HUES6 (cell line): ENCODE results near the gene LMF1.

Experiments
- H3K27ac ChIP-seq: 2 replicates; pipeline ENCODE4 v1.7.0; 2013; ENCODE audit warnings: low read depth, mild to moderate bottlenecking, low read length, inconsistent platforms
- H3K27me3 ChIP-seq: 2 replicates; pipeline ENCODE4 v1.6.1; 2013; ENCODE audit warnings: low read length; ENCODE audit not compliant: control insufficient read depth, insufficient read depth
- H3K36me3 ChIP-seq: 2 replicates; pipeline ENCODE4 v1.6.1; 2013; ENCODE audit warnings: low read length; ENCODE audit not compliant: control insufficient read depth, insufficient read depth
- H3K4me1 ChIP-seq: 2 replicates; pipeline ENCODE4 v1.6.1; 2013; ENCODE audit warnings: low read length; ENCODE audit not compliant: control insufficient read depth, insufficient read depth
- H3K4me3 ChIP-seq: 2 replicates; pipeline ENCODE4 v1.5.1; 2013; ENCODE audit warnings: low read depth, low read length
- H3K9ac ChIP-seq: one replicate; pipeline ENCODE4 v1.6.1; 2013; ENCODE audit warnings: mild to moderate bottlenecking, low read length
- H3K9me3 ChIP-seq: 2 replicates; pipeline ENCODE4 v1.6.1; 2013; ENCODE audit warnings: low read depth, low read length; ENCODE audit not compliant: control insufficient read depth, insufficient read depth

Gene LMF1

DNA sequence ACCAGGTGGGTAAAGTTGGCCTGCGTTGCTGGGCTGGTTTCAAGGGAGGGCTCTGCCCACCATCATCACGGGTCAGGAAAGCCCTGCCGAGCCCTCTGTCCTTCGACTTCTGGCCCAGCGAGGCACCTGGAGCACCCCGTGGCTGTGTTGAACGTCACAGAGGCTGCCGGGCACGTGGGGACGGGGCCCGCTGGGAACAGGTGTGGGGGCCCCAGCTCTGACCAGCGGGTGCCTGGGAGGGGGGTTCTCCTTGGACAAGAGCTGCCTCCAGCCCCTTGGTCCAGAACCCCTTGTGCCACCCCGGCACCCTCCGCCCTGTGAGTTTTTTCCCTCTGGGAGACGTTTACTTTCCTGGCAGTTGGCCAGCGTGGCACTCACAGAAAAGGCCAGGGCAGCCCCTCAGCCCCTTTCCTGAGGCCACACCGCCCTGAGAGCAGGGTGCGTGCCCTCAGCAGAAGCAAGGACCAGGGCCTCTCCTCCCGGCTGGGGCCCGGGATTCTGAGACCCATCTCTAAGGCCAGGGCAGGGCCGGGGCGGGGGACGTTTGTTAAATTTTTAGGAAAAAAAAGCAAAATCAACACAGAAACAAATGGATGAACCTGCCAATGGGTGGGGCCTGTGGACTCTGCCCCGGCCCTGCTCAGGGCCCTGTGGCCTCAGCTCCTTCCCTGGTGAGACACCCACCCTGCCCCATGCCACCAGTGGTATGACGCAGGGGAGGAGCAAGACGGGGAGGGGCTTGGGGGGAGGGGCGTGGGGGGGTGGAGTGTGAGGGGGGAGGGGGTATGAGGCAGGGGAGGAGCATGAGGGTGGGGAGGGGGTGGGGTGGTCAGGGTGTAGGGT, 139.0 kb downstream of the LMF1 start:
- H3K9me3 ChIP-seq = peaks cover 12% of the 10 kb centered on the region
- H3K4me1 ChIP-seq = no peaks in the 10 kb centered on the region
- H3K36me3 ChIP-seq = no peaks in the 10 kb centered on the region
- no peaks in the 10 kb centered on the region for H3K27me3 ChIP-seq
- H3K9ac ChIP-seq = no peak overlapping the region
- no peak overlapping the region for H3K4me3 ChIP-seq
- no peak overlapping the region for H3K27ac ChIP-seq

- H3K4me1 ChIP-seq = no peaks in the 10 kb centered on the region
- no peaks in the 10 kb centered on the region for H3K27me3 ChIP-seq
- H3K9ac ChIP-seq = no peak overlapping the region
- no peak overlapping the region for H3K27ac ChIP-seq
- no peak overlapping the region for H3K4me3 ChIP-seq
- peaks cover 6% of the 10 kb centered on the region for H3K9me3 ChIP-seq
- no peaks in the 10 kb centered on the region for H3K36me3 ChIP-seq
These were observed 139.8 kb downstream of the LMF1 start for GRCh38 chr16:830871-831570.

GRCh38 chr16:830107-830870, 140.5 kb downstream of the LMF1 start:
- no peaks in the 10 kb centered on the region for H3K36me3 ChIP-seq
- no peaks in the 10 kb centered on the region for H3K4me1 ChIP-seq
- no peak overlapping the region for H3K9ac ChIP-seq
- H3K4me3 ChIP-seq = no peak overlapping the region
- H3K9me3 ChIP-seq = no peaks in the 10 kb centered on the region
- no peak overlapping the region for H3K27ac ChIP-seq
- H3K27me3 ChIP-seq = no peaks in the 10 kb centered on the region

DNA sequence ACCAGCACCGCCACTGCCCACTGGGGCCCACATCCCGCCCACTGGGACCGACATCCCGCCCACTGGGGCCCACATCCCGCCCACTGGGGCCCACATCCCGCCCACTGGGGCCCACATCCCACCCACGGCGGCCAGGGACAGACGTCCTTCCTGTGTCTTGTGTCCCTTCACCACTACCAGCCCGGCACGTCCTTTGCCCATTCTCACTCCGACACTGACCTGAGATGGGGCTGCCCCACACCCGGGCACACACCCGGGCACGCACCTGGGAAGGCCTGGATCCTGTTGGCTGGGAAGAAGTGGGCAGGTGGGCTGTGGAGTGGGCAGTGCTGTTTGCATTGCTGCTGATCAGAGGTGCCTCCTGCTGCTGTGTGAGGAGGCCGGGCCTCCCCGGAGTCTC, 141.9 kb downstream of the LMF1 start:
- H3K9ac ChIP-seq = no peak overlapping the region
- H3K27me3 ChIP-seq = no peaks in the 10 kb centered on the region

DNA sequence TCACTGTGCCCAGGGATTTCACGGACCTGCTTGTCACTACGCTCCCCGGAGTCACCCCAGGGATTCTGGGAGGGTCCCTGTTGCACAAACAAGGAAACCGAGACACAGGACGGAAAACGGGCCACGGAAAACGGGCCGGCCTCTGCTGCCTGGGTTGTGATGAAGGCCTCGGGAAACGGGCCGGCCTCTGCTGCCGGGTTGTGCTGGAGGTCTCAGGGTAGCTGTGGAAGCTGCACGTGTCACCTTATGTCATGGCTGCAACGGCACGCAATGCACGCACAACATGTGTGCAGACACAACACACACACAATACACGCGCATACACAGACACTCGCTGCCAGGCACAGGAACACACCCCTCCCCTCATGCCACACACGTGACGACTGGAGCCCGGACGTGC, 143.3 kb downstream of the LMF1 start:
- no peaks in the 10 kb centered on the region for H3K9me3 ChIP-seq
- no peak overlapping the region for H3K4me3 ChIP-seq
- H3K27ac ChIP-seq = no peak overlapping the region
- no peaks in the 10 kb centered on the region for H3K36me3 ChIP-seq
- no peaks in the 10 kb centered on the region for H3K27me3 ChIP-seq
- no peaks in the 10 kb centered on the region for H3K4me1 ChIP-seq
- H3K9ac ChIP-seq = no peak overlapping the region

More for the DNA sequence above, 141.9 kb downstream of the LMF1 start:
- Histone ChIP-seq H3K27ac (no peak overlapping the region), H3K9me3 (no peaks in the 10 kb centered on the region), H3K4me3 (no peak overlapping the region), H3K4me1 (no peaks in the 10 kb centered on the region), H3K36me3 (no peaks in the 10 kb centered on the region)

DNA sequence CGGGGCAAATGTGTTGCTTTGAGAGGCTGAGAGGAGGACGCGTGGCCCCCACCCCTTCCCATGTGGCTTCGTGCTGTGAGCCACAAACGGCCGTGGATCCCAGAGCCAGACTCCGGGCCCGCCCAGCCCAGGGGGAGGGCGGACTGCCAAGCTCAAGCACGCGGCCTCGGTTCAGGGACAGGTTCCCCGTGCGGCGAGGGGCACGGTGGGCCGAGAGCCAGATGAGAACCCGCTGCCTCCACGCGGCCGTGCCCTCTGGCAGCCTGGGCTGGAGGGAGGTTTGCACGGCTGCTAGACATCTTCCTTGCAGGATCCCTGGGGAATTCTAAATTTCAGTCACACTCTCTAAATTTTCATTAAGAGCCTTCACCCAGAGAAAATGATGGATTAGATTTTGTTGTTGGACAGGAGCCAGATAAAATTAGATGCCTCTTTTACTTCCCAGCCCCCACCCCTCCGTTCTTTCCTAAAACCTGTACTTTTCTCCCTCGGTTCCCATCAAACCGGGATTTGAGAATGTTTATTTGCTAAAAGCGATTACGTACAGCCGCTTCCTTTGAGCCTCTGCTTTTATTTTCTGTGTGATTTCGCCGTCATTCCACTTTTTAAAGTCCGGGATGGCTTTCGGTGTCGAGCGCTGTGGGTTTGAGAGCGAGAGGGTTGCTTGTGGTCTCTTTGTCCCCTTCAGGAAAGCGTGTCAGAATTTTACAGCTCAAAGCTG, 145.3 kb downstream of the LMF1 start:
- H3K9me3 ChIP-seq = no peaks in the 10 kb centered on the region
- H3K27ac ChIP-seq = no peak overlapping the region
- no peaks in the 10 kb centered on the region for H3K27me3 ChIP-seq
- H3K4me3 ChIP-seq = no peak overlapping the region
- no peaks in the 10 kb centered on the region for H3K4me1 ChIP-seq
- no peaks in the 10 kb centered on the region for H3K36me3 ChIP-seq
- H3K9ac ChIP-seq = no peak overlapping the region

- Histone ChIP-seq H3K27me3 (no peaks in the 10 kb centered on the region), H3K9ac (no peak overlapping the region), H3K4me1 (no peaks in the 10 kb centered on the region)
These were observed 146.2 kb downstream of the LMF1 start for GRCh38 chr16:824601-825000.

GRCh38 chr16:824194-824593, 146.6 kb downstream of the LMF1 start:
- Histone ChIP-seq H3K9ac (no peak overlapping the region), H3K4me1 (no peaks in the 10 kb centered on the region), H3K4me3 (no peak overlapping the region), H3K36me3 (no peaks in the 10 kb centered on the region), H3K27me3 (no peaks in the 10 kb centered on the region), H3K27ac (no peak overlapping the region), H3K9me3 (no peaks in the 10 kb centered on the region)

More at GRCh38 chr16:824601-825000, 146.2 kb downstream of the LMF1 start:
- Histone ChIP-seq H3K9me3 (no peaks in the 10 kb centered on the region), H3K4me3 (no peak overlapping the region), H3K36me3 (no peaks in the 10 kb centered on the region), H3K27ac (no peak overlapping the region)

DNA sequence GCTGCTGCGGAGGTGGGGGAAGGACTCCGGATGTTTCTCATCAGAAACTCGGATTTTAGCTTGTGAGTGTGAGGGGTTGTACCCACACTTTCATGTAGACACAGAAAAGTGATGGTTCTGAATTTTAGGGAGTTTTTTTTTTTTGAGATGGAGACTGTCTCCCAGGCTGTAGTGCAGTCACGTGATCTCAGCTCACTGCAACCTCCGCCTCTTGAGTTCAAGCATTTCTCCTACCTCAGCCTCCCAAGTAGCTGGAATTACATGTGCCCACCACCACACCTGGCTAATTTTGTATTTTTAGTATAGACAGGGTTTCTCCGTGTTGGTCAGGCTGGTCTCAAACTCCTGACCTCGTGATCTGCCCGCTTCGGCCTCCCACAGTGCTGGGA, 147.9 kb downstream of the LMF1 start:
- Histone ChIP-seq H3K27me3 (no peaks in the 10 kb centered on the region), H3K4me1 (no peaks in the 10 kb centered on the region), H3K36me3 (no peaks in the 10 kb centered on the region), H3K9ac (no peak overlapping the region), H3K27ac (no peak overlapping the region), H3K9me3 (peaks cover 3% of the 10 kb centered on the region; the same call in 1 of the 2 replicates), H3K4me3 (no peak overlapping the region)

DNA sequence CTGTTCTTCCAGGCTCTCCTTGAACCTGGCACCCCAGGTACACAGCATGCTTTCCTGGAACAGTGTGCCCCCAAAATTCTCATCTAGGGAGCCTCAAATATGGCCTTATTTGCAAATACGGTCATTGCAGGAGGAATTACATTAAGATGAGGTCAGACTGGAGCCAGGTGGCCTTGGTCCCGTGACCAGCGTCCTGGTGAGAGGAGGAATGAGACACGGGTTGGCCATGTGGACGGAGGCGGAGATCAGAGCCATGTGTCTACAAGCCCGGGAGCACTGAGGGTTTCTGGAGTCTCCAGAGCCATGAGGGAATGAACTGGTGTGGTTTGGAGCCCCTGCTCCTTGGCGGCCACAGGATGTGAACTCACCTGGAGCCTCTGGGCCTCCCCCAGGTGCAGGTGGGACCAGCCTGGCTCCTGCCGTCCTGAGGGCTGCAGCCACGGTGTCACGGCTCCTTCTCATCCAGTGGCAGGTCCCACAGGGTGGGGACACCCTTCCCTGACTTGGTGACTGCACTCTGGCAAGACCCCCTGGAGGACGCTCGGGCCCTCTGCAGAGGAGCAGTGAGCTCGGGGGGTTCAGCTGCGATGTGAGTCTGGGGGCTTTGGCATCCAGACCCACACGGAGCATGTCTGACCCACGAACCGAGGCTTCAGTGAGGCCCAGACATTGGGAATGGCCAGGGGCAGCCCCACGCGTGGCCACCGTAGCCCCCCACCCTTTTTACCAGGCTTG, 148.4 kb downstream of the LMF1 start:
- Histone ChIP-seq H3K4me3 (no peak overlapping the region), H3K36me3 (no peaks in the 10 kb centered on the region), H3K9me3 (peaks cover 3% of the 10 kb centered on the region; the same call in 1 of the 2 replicates), H3K9ac (no peak overlapping the region), H3K27ac (no peak overlapping the region), H3K4me1 (no peaks in the 10 kb centered on the region), H3K27me3 (no peaks in the 10 kb centered on the region)
